ENCODE measurements around the gene PPP2R5D. TPM values are rescaled to one million over a fixed set of nuclear protein-coding genes. Genes with fewer than 3 reads are reported as not detected.

PPP2R5D gene
- total and polyA plus RNA-seq, 9 of the 15 experiments (the other 6 are each of a cell fraction or from before 2014, with no cell fraction given) = 1.3 to 96.1 (median 38.4) TPM

GRCh38 chr6:43013843-43014433, 29.6 kb downstream of the PPP2R5D start, which contains the start of the genes KLHDC3 and MEA1 (continued):
- TF ChIP-seq RBM15 (IDR thresholded peaks at IDR 0.05; ENCODE audit: insufficient read depth, low read length) = no peak
- TF ChIP-seq ZNF140 (CRISPR knock-in tag; IDR thresholded peaks at IDR 0.05) = no peak
- TF ChIP-seq RBM39 (optimal IDR thresholded peaks at IDR 0.05; ENCODE audit: low read depth, low read length) = no peak
- TF ChIP-seq ZNF445 (CRISPR knock-in tag; IDR thresholded peaks at IDR 0.05; ENCODE audit: low read depth) = no peak
- TF ChIP-seq BMI1 (IDR thresholded peaks at IDR 0.05; ENCODE audit: low read length) = no peak
- TF ChIP-seq BCOR (IDR thresholded peaks at IDR 0.05) = no peak
- no peak for TF ChIP-seq NFRKB (IDR thresholded peaks at IDR 0.05; ENCODE audit: low read depth)
- no peak for TF ChIP-seq MECOM (CRISPR knock-in tag; IDR thresholded peaks at IDR 0.05)
- no peak for TF ChIP-seq ARID3A (IDR thresholded peaks at IDR 0.05; ENCODE audit: borderline replicate concordance, low read depth, low read length)
- no peak for TF ChIP-seq TAF9B (IDR thresholded peaks at IDR 0.05; ENCODE audit: partially characterized antibody)
- no peak for TF ChIP-seq BCLAF1 (IDR thresholded peaks at IDR 0.05; ENCODE audit: borderline replicate concordance in 1 of 2, control insufficient read depth in 1 of 2, low read depth in 2 of 2, low read length in 1 of 2)
- peak; percentile 75 for TF ChIP-seq ZNF766 (CRISPR knock-in tag; conservative IDR thresholded peaks at IDR 0.05)
- peak; percentile 36; the same call in 1 of the 2 replicates for TF ChIP-seq ZNF316 (IDR thresholded peaks at IDR 0.05)
- TF ChIP-seq ZNF436 (CRISPR knock-in tag; IDR thresholded peaks at IDR 0.05) = no peak
- peak; percentile 69 for TF ChIP-seq NFIC (IDR thresholded peaks at IDR 0.05)
- TF ChIP-seq NR2F6 (CRISPR knock-in tag; IDR thresholded peaks at IDR 0.05) = no peak
- TF ChIP-seq ZBTB11 (CRISPR knock-in tag; IDR thresholded peaks at IDR 0.05) = peak in 2 of 3 experiments; percentile 71 to 96; a peak in 3 of 6 replicates
- no peak for TF ChIP-seq TRIM25 (IDR thresholded peaks at IDR 0.05; ENCODE audit: borderline replicate concordance)
- TF ChIP-seq ARNT (IDR thresholded peaks at IDR 0.05) = no peak

Measured in K562 (cell line).